Esophagus squamous epithelium (tissue), 4 donors: ENCODE measurements around the gene MACROH2A2.

ENCODE experiments used
- POLR2A ChIP-seq, 4 donors: fragments of 450-650 bp; IDR thresholded peaks; one replicate each; pipeline ENCODE4 v1.6.1; 2017; ENCODE audit warnings: antibody characterized with exemption in 4 of 4, mild to moderate bottlenecking in 4 of 4, moderate library complexity in 3 of 4
- TF ChIP-seq, protein P1 (sequence below), 6 experiments: fragments of 450-650 bp in 4 of 6; fragments of 200-600 bp in 2 of 6; sonication (generic) in 2 of 6; IDR thresholded peaks; one replicate each; pipeline ENCODE4 v1.5.1; 2016 to 2019; ENCODE audit warnings: antibody characterized with exemption in 6 of 6, mild to moderate bottlenecking in 4 of 6, moderate library complexity in 4 of 6

DNA sequence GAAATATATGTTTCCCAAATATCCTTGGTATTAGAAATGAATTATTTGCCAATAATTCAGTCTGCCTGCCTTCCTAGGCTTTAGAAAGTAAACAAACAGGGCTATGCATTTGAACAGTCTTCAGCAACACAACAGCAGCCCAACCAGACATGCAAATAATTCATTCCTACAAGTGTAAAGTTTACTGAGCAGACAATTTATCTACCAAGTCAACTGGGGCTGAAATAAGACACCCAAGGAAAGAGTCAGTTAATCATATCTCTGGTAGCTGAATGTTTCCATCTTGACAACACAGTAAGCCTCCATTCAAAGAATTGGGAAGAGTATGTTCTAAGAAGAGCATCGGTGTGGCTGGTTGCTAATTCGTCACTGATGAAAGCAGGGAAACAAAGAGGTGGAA, 41.6 kb downstream of the MACROH2A2 start:
- TF ChIP-seq, protein P1, sequence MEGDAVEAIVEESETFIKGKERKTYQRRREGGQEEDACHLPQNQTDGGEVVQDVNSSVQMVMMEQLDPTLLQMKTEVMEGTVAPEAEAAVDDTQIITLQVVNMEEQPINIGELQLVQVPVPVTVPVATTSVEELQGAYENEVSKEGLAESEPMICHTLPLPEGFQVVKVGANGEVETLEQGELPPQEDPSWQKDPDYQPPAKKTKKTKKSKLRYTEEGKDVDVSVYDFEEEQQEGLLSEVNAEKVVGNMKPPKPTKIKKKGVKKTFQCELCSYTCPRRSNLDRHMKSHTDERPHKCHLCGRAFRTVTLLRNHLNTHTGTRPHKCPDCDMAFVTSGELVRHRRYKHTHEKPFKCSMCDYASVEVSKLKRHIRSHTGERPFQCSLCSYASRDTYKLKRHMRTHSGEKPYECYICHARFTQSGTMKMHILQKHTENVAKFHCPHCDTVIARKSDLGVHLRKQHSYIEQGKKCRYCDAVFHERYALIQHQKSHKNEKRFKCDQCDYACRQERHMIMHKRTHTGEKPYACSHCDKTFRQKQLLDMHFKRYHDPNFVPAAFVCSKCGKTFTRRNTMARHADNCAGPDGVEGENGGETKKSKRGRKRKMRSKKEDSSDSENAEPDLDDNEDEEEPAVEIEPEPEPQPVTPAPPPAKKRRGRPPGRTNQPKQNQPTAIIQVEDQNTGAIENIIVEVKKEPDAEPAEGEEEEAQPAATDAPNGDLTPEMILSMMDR (IDR thresholded peaks at IDR 0.05), result no peak
- TF ChIP-seq POLR2A (IDR thresholded peaks at IDR 0.05), result no peak
